HepG2 (cell line): ENCODE results near the gene CLDN4. TPM values are rescaled to one million over a fixed set of nuclear protein-coding genes. Genes with fewer than 3 reads are reported as not detected.

ENCODE experiments used
- ARHGAP35 ChIP-seq: sonication (generic); formaldehyde crosslinking; IDR thresholded peaks from 2 replicates; pipeline ENCODE4 v1.9.0; 2022; ENCODE audit warnings: mild to moderate bottlenecking, inconsistent platforms, moderate library complexity, missing genetic modification reagents, borderline replicate concordance
- ARID5B ChIP-seq: IDR thresholded peaks from 2 replicates; pipeline ENCODE4 v1.4.0; 2020; ENCODE audit warnings: mild to moderate bottlenecking, missing genetic modification reagents
- BRCA1 ChIP-seq: sonication (generic); formaldehyde crosslinking; IDR thresholded peaks from 2 replicates; pipeline ENCODE4 v1.4.0; 2020; ENCODE audit warnings: missing genetic modification reagents
- DR1 ChIP-seq: sonication (generic); formaldehyde crosslinking; IDR thresholded peaks from 2 replicates; pipeline ENCODE4 v1.8.0; 2021; ENCODE audit warnings: mild to moderate bottlenecking, missing genetic modification reagents, inconsistent platforms
- HBP1 ChIP-seq: IDR thresholded peaks from 2 replicates; pipeline ENCODE4 v1.6.1; 2016; ENCODE audit warnings: low read depth, control low read depth
- HMGXB4 ChIP-seq, 2 experiments: sonication (generic) in 1 of 2; formaldehyde crosslinking in 1 of 2; IDR thresholded peaks; 2 replicates each; pipeline versions ENCODE4 v1.4.0 to v1.6.1; 2018 to 2020; ENCODE audit warnings: missing genetic modification reagents in 2 of 2, borderline replicate concordance in 1 of 2, low read depth in 1 of 2, mild to moderate bottlenecking in 1 of 2, missing biosample characterization in 1 of 2
- IRX3 ChIP-seq: sonication (generic); formaldehyde crosslinking; IDR thresholded peaks from 2 replicates; pipeline ENCODE4 v1.8.1; 2023; ENCODE audit warnings: mild to moderate bottlenecking, low read depth, missing genetic modification reagents, borderline replicate concordance
- KDM3A ChIP-seq: IDR thresholded peaks from 2 replicates; pipeline ENCODE4 v1.6.1; 2018; ENCODE audit warnings: low read depth, missing compliant biosample characterization
- MED8 ChIP-seq: sonication (generic); formaldehyde crosslinking; IDR thresholded peaks from 2 replicates; pipeline ENCODE4 v1.8.1; 2023; ENCODE audit warnings: mild to moderate bottlenecking, missing genetic modification reagents; ENCODE audit not compliant: insufficient replicate concordance
- NR2F1 ChIP-seq, 2 experiments: fragments of 450-650 bp in 1 of 2; formaldehyde crosslinking in 1 of 2; IDR thresholded peaks; 2 replicates each; pipeline versions ENCODE4 v1.5.0 to v1.6.1; 2016 to 2020; ENCODE audit warnings: mild to moderate bottlenecking in 1 of 2, missing compliant biosample characterization in 1 of 2, missing genetic modification reagents in 1 of 2, moderate library complexity in 1 of 2
- NR2F6 ChIP-seq, 2 experiments: IDR thresholded peaks; 2 replicates each; pipeline ENCODE4 v1.6.1; 2016; ENCODE audit warnings: antibody characterized with exemption in 1 of 2, mild to moderate bottlenecking in 1 of 2
- SAP130 ChIP-seq: IDR thresholded peaks from 2 replicates; pipeline ENCODE4 v1.6.1; 2016; ENCODE audit warnings: low read depth
- SMC3 ChIP-seq: IDR thresholded peaks from 2 replicates; pipeline ENCODE4 v1.6.1; 2011; ENCODE audit warnings: low read length, improper control_type of control experiment
- XRCC5 ChIP-seq: fragments of 200-400 bp; formaldehyde crosslinking; optimal IDR thresholded peaks from 2 replicates; pipeline ENCODE3; 2017; ENCODE audit warnings: mild to moderate bottlenecking, low read length
- ZBTB7A ChIP-seq: sonication (generic); formaldehyde crosslinking; IDR thresholded peaks from 2 replicates; pipeline ENCODE4 v1.8.0; 2022; ENCODE audit warnings: mild to moderate bottlenecking, missing genetic modification reagents
- ZFP36 ChIP-seq: fragments of 150-350 bp; IDR thresholded peaks from 2 replicates; pipeline ENCODE4 v1.6.1; 2018; ENCODE audit warnings: borderline replicate concordance, low read length, low read depth; ENCODE audit not compliant: partially characterized antibody
- ZFY ChIP-seq: sonication (generic); formaldehyde crosslinking; IDR thresholded peaks from 2 replicates; pipeline ENCODE4 v1.4.0; 2020; ENCODE audit warnings: missing genetic modification reagents
- ZNF264 ChIP-seq: sonication (generic); formaldehyde crosslinking; IDR thresholded peaks from 2 replicates; pipeline ENCODE4 v1.4.0; 2020; ENCODE audit warnings: missing genetic modification reagents
- ZNF333 ChIP-seq: sonication (generic); formaldehyde crosslinking; IDR thresholded peaks from 2 replicates; pipeline ENCODE4 v1.4.0; 2020; ENCODE audit warnings: mild to moderate bottlenecking, missing genetic modification reagents, borderline replicate concordance
- ZNF451 ChIP-seq: sonication (generic); formaldehyde crosslinking; IDR thresholded peaks from 2 replicates; pipeline ENCODE4 v1.5.0; 2020; ENCODE audit warnings: mild to moderate bottlenecking, missing genetic modification reagents
- ZNF460 ChIP-seq: sonication (generic); formaldehyde crosslinking; IDR thresholded peaks from 2 replicates; pipeline ENCODE4 v1.5.1; 2020; ENCODE audit warnings: missing genetic modification reagents, mild to moderate bottlenecking, borderline replicate concordance
- ZNF557 ChIP-seq: sonication (generic); formaldehyde crosslinking; IDR thresholded peaks from 2 replicates; pipeline ENCODE4 v1.4.0; 2020; ENCODE audit warnings: missing genetic modification reagents
- ZSCAN25 ChIP-seq: sonication (generic); formaldehyde crosslinking; IDR thresholded peaks from 2 replicates; pipeline ENCODE4 v1.8.0; 2022; ENCODE audit warnings: mild to moderate bottlenecking, missing genetic modification reagents
- polyA plus RNA-seq, 8 experiments: library from polyadenylated mRNA; depleted of rRNA in 3 of 8; stranded (reverse) in 7 of 8; unstranded in 1 of 8; fragments of >200 nt; fragmentation: Illumina TruSeq in 4 of 8; extraction: Trizol in 4 of 8; gene quantifications; 2 replicates each; pipeline versions ENCODE4 v1.2.1 to v1.2.3, GENCODE V29; 2011 to 2016; ENCODE audit warnings: low read depth in 4 of 8, missing spikeins in 1 of 8, mixed read lengths in 1 of 8; ENCODE audit not compliant: insufficient read depth in 1 of 8
- total RNA-seq, 5 experiments: library from RNA; depleted of rRNA; stranded (reverse); fragments of >200 nt; fragmentation: Illumina TruSeq; extraction: Trizol; gene quantifications; 2 replicates each; pipeline ENCODE4 v1.2.3, GENCODE V29; 2016; ENCODE audit warnings: low read depth in 1 of 5

The CLDN4 gene
- total and polyA plus RNA-seq, 2 of the 13 experiments (the other 11 are each of a cell fraction or from before 2014, with no cell fraction given), result 28.2 to 35.7 TPM

GRCh38 chr7:73811760-73812168, 19.0 kb upstream of the CLDN4 start (continued):
- TF ChIP-seq ZNF557 (CRISPR knock-in tag) (no peak), ARHGAP35 (CRISPR knock-in tag) (no peak), HBP1 (no peak), ZNF264 (CRISPR knock-in tag) (no peak), ARID5B (CRISPR knock-in tag) (no peak; the same call in 1 of the 2 replicates), DR1 (no peak), KDM3A (no peak), SAP130 (CRISPR knock-in tag) (0 out of 2 replicates have a peak, but pooled peaks have one; percentile 20), NR2F6 (IDR thresholded peaks at IDR 0.05) (no peak), NR2F6 (CRISPR knock-in tag; IDR thresholded peaks at IDR 0.05) (peak; percentile 25; the same call in 1 of the 2 replicates), ZNF451 (CRISPR knock-in tag) (no peak), NR2F1 (CRISPR knock-in tag; IDR thresholded peaks at IDR 0.05) (no peak), MED8 (no peak), ZBTB7A (CRISPR knock-in tag) (no peak), ZSCAN25 (CRISPR knock-in tag) (no peak), BRCA1 (no peak), ZFP36 (peak; percentile 31), SMC3 (peak; percentile 86), ZNF460 (CRISPR knock-in tag) (no peak), IRX3 (CRISPR knock-in tag) (no peak), ZNF333 (no peak), ZFY (CRISPR knock-in tag) (peak; percentile 29; the same call in 1 of the 2 replicates), XRCC5 (peak; percentile 53), HMGXB4 (CRISPR knock-in tag; IDR thresholded peaks at IDR 0.05; ENCODE audit: borderline replicate concordance in 1 of 2, low read depth in 1 of 2) (peak in 1 of 2 experiments; percentile 27; a peak in 1 of 4 replicates)
